ENCODE measurements around the gene PBX4.

DNA sequence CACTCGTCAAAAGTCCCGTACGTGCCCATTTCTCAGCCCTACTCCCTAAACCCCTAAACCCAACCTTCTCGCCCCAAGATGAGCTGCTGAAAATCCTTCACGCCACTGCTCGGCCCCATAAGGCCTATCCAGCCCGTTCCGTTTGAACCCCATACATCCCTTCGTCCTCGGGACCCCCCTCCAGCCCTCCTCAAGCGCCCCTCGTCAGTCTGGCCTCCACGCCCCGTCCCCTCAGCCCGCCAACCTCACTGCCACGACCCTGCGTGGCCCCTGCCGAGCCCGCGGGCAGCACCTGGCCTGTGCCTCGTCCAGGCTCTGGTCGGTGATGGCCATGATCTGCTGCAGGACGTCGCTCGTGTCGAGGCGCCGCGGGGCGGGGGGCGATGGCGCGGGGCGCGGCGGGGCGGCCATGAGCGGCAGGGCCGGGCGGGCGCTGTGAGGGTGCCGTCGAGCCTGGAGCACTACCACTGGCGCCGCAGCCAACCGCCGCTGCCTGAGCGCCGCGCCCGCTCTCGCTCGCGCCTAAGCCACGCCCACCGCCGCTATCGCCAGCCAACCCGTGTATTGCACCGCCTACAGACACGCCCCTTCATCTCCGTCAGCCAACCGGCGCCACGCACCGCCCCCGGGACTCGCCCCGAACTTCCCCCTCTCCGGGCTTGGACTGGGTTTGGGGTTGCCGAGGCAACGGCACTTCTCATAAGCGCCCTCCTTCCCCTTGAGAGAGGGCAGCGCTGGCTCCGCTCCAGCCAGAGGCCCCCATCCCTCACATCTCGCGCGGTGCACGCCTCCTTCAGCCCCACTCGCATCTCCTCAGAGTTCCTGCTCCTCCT is at the start of gene PBX4:
- TF ChIP-seq, protein P1, sequence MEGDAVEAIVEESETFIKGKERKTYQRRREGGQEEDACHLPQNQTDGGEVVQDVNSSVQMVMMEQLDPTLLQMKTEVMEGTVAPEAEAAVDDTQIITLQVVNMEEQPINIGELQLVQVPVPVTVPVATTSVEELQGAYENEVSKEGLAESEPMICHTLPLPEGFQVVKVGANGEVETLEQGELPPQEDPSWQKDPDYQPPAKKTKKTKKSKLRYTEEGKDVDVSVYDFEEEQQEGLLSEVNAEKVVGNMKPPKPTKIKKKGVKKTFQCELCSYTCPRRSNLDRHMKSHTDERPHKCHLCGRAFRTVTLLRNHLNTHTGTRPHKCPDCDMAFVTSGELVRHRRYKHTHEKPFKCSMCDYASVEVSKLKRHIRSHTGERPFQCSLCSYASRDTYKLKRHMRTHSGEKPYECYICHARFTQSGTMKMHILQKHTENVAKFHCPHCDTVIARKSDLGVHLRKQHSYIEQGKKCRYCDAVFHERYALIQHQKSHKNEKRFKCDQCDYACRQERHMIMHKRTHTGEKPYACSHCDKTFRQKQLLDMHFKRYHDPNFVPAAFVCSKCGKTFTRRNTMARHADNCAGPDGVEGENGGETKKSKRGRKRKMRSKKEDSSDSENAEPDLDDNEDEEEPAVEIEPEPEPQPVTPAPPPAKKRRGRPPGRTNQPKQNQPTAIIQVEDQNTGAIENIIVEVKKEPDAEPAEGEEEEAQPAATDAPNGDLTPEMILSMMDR (IDR thresholded peaks at IDR 0.05; ENCODE audit: control extremely low read depth in 1 of 3, insufficient read depth in 1 of 3, low read depth in 1 of 3, low read length in 3 of 3) = no peak
- peak in 1 of 2 experiments; percentile 42; a peak in 1 of 3 replicates for TF ChIP-seq POLR2A (IDR thresholded peaks at IDR 0.05; ENCODE audit: control extremely low read depth in 1 of 2, low read depth in 2 of 2, low read length in 2 of 2)
- TF ChIP-seq, protein P2, sequence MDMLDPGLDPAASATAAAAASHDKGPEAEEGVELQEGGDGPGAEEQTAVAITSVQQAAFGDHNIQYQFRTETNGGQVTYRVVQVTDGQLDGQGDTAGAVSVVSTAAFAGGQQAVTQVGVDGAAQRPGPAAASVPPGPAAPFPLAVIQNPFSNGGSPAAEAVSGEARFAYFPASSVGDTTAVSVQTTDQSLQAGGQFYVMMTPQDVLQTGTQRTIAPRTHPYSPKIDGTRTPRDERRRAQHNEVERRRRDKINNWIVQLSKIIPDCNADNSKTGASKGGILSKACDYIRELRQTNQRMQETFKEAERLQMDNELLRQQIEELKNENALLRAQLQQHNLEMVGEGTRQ (IDR thresholded peaks at IDR 0.05; ENCODE audit: low read length) = no peak
- no peak; a peak in 1 of 4 replicates for TF ChIP-seq RAD21 (IDR thresholded peaks at IDR 0.05 in 1 of 2, conservative IDR thresholded peaks at IDR 0.05 in 1 of 2; ENCODE audit: low read depth in 2 of 2, low read length in 2 of 2)
- TF ChIP-seq GABPA (IDR thresholded peaks at IDR 0.05; ENCODE audit: borderline replicate concordance, insufficient read depth, low read length) = no peak
- TF ChIP-seq FOSL1 (IDR thresholded peaks at IDR 0.05; ENCODE audit: insufficient read depth, low read depth, low read length) = no peak
- peak; percentile 39 for TF ChIP-seq POLR2AphosphoS5 (IDR thresholded peaks at IDR 0.05; ENCODE audit: low read depth, low read length)
- TF ChIP-seq SIX5 (IDR thresholded peaks at IDR 0.05; ENCODE audit: low read depth, low read length) = no peak
- TF ChIP-seq CREB1 (IDR thresholded peaks at IDR 0.05) = peak; percentile 58
- no peak for TF ChIP-seq SRF (IDR thresholded peaks at IDR 0.05; ENCODE audit: low read depth, low read length)
